HEK293 (cell line): ENCODE results near the gene RILP.

Experiments used
- CTCF ChIA-PET: fragments of 350-600 bp; formaldehyde crosslinking; extraction: SDS; loops from one replicate; lab custom pipeline; 2021; ENCODE audit warnings: antibody characterized with exemption; lab: Yijun Ruan, JAX
- POLR2A ChIA-PET: fragments of 300-600 bp; formaldehyde crosslinking; extraction: SDS; loops from one replicate; lab custom pipeline; 2020; ENCODE audit warnings: antibody characterized with exemption, inconsistent platforms; lab: Yijun Ruan, JAX
- H3K27ac ChIP-seq: fragments of 200-500 bp; sonication (Bioruptor generic); 2 replicates; pipeline ENCODE4 v1.5.1; 2014; ENCODE audit warnings: low read depth, low read length, control low read depth, inconsistent platforms; ENCODE audit errors: extremely low read depth
- H3K36me3 ChIP-seq, 2 experiments: fragments of 200-500 bp in 1 of 2; sonication (Bioruptor generic) in 1 of 2; 1 replicate in 1 of 2; 2 replicates in 1 of 2; pipeline ENCODE4 v1.5.1; 2014 to 2017; ENCODE audit warnings: inconsistent platforms in 2 of 2, low read length in 2 of 2; ENCODE audit not compliant: control insufficient read depth in 2 of 2, insufficient read depth in 1 of 2
- H3K4me1 ChIP-seq: fragments of 200-500 bp; sonication (Bioruptor generic); 2 replicates; pipeline ENCODE4 v1.5.1; 2014; ENCODE audit warnings: mild to moderate bottlenecking, low read length, inconsistent platforms; ENCODE audit not compliant: control insufficient read depth, insufficient read depth
- H3K4me3 ChIP-seq: 2 replicates; pipeline ENCODE4 v1.5.1; 2011; ENCODE audit warnings: low read depth, mild to moderate bottlenecking, control low read depth, low read length, moderate library complexity
- H3K9me3 ChIP-seq: fragments of 200-500 bp; sonication (Bioruptor generic); 2 replicates; pipeline ENCODE4 v1.5.1; 2014; ENCODE audit warnings: low read depth, low read length, inconsistent platforms; ENCODE audit not compliant: control insufficient read depth, insufficient read depth
- KLF8 ChIP-seq: fragments of 450-650 bp; formaldehyde crosslinking; IDR thresholded peaks from 2 replicates; pipeline ENCODE4 v1.5.1; 2016; ENCODE audit warnings: missing biosample characterization, missing genetic modification characterization
- MEIS1 ChIP-seq: sonication (generic); formaldehyde crosslinking; IDR thresholded peaks from 2 replicates; pipeline ENCODE4 v1.8.1; 2022; ENCODE audit warnings: missing genetic modification reagents, mild to moderate bottlenecking, borderline replicate concordance
- SETDB1 ChIP-seq: IDR thresholded peaks from one replicate; pipeline ENCODE4 v1.6.1; 2017; ENCODE audit warnings: mild to moderate bottlenecking, low read length, moderate library complexity, mixed read lengths; ENCODE audit not compliant: insufficient read length
- TRIM28 ChIP-seq: IDR thresholded peaks from 2 replicates; pipeline ENCODE4 v1.6.1; 2011; ENCODE audit warnings: low read length, control low read depth, borderline replicate concordance
- ZBTB48 ChIP-seq: fragments of 450-650 bp; formaldehyde crosslinking; IDR thresholded peaks from 2 replicates; pipeline ENCODE4 v1.5.1; 2016; ENCODE audit warnings: missing biosample characterization, missing genetic modification characterization
- ZEB2 ChIP-seq: fragments of 450-650 bp; formaldehyde crosslinking; IDR thresholded peaks from 2 replicates; pipeline ENCODE4 v1.5.1; 2016; ENCODE audit warnings: missing biosample characterization, missing genetic modification characterization
- ZFP37 ChIP-seq: fragments of 450-650 bp; formaldehyde crosslinking; IDR thresholded peaks from 2 replicates; pipeline ENCODE4 v1.5.1; 2016; ENCODE audit warnings: missing biosample characterization, missing genetic modification characterization
- ZIC2 ChIP-seq: fragments of 450-650 bp; formaldehyde crosslinking; IDR thresholded peaks from 2 replicates; pipeline ENCODE4 v1.5.1; 2016; ENCODE audit warnings: missing biosample characterization, missing genetic modification characterization
- ZNF133 ChIP-seq: fragments of 450-650 bp; formaldehyde crosslinking; IDR thresholded peaks from 2 replicates; pipeline ENCODE4 v1.5.1; 2016; ENCODE audit warnings: missing biosample characterization, missing genetic modification characterization
- ZNF23 ChIP-seq: fragments of 450-650 bp; formaldehyde crosslinking; IDR thresholded peaks from 2 replicates; pipeline ENCODE4 v1.5.1; 2016; ENCODE audit warnings: missing biosample characterization, missing genetic modification characterization, borderline replicate concordance
- ZNF239 ChIP-seq: fragments of 450-650 bp; formaldehyde crosslinking; IDR thresholded peaks from 2 replicates; pipeline ENCODE4 v1.5.1; 2016; ENCODE audit warnings: missing biosample characterization, missing genetic modification characterization
- ZNF24 ChIP-seq: fragments of 450-650 bp; formaldehyde crosslinking; IDR thresholded peaks from 2 replicates; pipeline ENCODE4 v1.5.1; 2016; ENCODE audit warnings: missing biosample characterization, missing genetic modification characterization
- ZNF426 ChIP-seq: fragments of 450-650 bp; formaldehyde crosslinking; IDR thresholded peaks from 2 replicates; pipeline ENCODE4 v1.5.1; 2017; ENCODE audit warnings: missing biosample characterization, missing genetic modification characterization, mild to moderate bottlenecking, inconsistent platforms, moderate library complexity
- ZNF473 ChIP-seq: fragments of 450-650 bp; formaldehyde crosslinking; IDR thresholded peaks from 2 replicates; pipeline ENCODE4 v1.5.1; 2017; ENCODE audit warnings: missing biosample characterization, missing genetic modification characterization
- ZNF48 ChIP-seq: fragments of 450-650 bp; formaldehyde crosslinking; IDR thresholded peaks from 2 replicates; pipeline ENCODE4 v1.5.1; 2016; ENCODE audit warnings: missing biosample characterization, missing genetic modification characterization
- ZNF518A ChIP-seq: fragments of 450-650 bp; formaldehyde crosslinking; conservative IDR thresholded peaks from 2 replicates; pipeline ENCODE4 v1.5.1; 2016; ENCODE audit warnings: low read depth, missing biosample characterization, missing genetic modification characterization
- ZNF555 ChIP-seq: fragments of 450-650 bp; formaldehyde crosslinking; conservative IDR thresholded peaks from 2 replicates; pipeline ENCODE4 v1.5.1; 2017; ENCODE audit warnings: missing biosample characterization, mild to moderate bottlenecking, missing genetic modification characterization, inconsistent platforms
- ZNF701 ChIP-seq: fragments of 450-650 bp; formaldehyde crosslinking; IDR thresholded peaks from 2 replicates; pipeline ENCODE4 v1.5.1; 2016; ENCODE audit warnings: missing biosample characterization, missing genetic modification characterization
- TF ChIP-seq, protein P1 (sequence below): fragments of 450-650 bp; formaldehyde crosslinking; IDR thresholded peaks from 2 replicates; pipeline ENCODE4 v1.5.1; 2016; ENCODE audit warnings: missing biosample characterization, missing genetic modification characterization, borderline replicate concordance
- TF ChIP-seq, protein P2 (sequence below): fragments of 450-650 bp; formaldehyde crosslinking; IDR thresholded peaks from 2 replicates; pipeline ENCODE4 v1.5.1; 2016; ENCODE audit warnings: missing biosample characterization, missing genetic modification characterization

The RILP gene

GRCh38 chr17:1604831-1605528 is 44.7 kb downstream of the RILP start:
- CTCF ChIA-PET, result no interaction called here
- no peaks in the 10 kb centered on the region for H3K4me1 ChIP-seq
- H3K9me3 ChIP-seq, result no peaks in the 10 kb centered on the region
- H3K36me3 ChIP-seq, result no peaks in the 10 kb centered on the region
- TF ChIP-seq ZNF701 (tag by site-specific recombination), result no peak
- TF ChIP-seq ZNF426 (tag by site-specific recombination), result no peak
- no peak for TF ChIP-seq ZNF23
- TF ChIP-seq ZFP37 (tag by site-specific recombination), result no peak
- TF ChIP-seq, protein P1, sequence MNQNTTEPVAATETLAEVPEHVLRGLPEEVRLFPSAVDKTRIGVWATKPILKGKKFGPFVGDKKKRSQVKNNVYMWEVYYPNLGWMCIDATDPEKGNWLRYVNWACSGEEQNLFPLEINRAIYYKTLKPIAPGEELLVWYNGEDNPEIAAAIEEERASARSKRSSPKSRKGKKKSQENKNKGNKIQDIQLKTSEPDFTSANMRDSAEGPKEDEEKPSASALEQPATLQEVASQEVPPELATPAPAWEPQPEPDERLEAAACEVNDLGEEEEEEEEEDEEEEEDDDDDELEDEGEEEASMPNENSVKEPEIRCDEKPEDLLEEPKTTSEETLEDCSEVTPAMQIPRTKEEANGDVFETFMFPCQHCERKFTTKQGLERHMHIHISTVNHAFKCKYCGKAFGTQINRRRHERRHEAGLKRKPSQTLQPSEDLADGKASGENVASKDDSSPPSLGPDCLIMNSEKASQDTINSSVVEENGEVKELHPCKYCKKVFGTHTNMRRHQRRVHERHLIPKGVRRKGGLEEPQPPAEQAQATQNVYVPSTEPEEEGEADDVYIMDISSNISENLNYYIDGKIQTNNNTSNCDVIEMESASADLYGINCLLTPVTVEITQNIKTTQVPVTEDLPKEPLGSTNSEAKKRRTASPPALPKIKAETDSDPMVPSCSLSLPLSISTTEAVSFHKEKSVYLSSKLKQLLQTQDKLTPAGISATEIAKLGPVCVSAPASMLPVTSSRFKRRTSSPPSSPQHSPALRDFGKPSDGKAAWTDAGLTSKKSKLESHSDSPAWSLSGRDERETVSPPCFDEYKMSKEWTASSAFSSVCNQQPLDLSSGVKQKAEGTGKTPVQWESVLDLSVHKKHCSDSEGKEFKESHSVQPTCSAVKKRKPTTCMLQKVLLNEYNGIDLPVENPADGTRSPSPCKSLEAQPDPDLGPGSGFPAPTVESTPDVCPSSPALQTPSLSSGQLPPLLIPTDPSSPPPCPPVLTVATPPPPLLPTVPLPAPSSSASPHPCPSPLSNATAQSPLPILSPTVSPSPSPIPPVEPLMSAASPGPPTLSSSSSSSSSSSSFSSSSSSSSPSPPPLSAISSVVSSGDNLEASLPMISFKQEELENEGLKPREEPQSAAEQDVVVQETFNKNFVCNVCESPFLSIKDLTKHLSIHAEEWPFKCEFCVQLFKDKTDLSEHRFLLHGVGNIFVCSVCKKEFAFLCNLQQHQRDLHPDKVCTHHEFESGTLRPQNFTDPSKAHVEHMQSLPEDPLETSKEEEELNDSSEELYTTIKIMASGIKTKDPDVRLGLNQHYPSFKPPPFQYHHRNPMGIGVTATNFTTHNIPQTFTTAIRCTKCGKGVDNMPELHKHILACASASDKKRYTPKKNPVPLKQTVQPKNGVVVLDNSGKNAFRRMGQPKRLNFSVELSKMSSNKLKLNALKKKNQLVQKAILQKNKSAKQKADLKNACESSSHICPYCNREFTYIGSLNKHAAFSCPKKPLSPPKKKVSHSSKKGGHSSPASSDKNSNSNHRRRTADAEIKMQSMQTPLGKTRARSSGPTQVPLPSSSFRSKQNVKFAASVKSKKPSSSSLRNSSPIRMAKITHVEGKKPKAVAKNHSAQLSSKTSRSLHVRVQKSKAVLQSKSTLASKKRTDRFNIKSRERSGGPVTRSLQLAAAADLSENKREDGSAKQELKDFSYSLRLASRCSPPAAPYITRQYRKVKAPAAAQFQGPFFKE, result no peak
- no peak for TF ChIP-seq ZEB2 (tag by site-specific recombination)
- no peak for TF ChIP-seq ZBTB48 (tag by site-specific recombination)
- TF ChIP-seq, protein P2, sequence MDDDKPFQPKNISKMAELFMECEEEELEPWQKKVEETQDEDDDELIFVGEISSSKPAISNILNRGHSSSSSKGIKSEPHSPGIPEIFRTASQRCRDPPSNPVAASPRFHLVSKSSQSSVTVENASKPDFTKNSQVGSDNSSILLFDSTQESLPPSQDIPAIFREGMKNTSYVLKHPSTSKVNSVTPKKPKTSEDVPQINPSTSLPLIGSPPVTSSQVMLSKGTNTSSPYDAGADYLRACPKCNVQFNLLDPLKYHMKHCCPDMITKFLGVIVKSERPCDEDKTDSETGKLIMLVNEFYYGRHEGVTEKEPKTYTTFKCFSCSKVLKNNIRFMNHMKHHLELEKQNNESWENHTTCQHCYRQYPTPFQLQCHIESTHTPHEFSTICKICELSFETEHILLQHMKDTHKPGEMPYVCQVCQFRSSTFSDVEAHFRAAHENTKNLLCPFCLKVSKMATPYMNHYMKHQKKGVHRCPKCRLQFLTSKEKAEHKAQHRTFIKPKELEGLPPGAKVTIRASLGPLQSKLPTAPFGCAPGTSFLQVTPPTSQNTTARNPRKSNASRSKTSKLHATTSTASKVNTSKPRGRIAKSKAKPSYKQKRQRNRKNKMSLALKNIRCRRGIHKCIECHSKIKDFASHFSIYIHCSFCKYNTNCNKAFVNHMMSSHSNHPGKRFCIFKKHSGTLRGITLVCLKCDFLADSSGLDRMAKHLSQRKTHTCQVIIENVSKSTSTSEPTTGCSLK (tag by site-specific recombination), result no peak
- TF ChIP-seq ZNF133 (tag by site-specific recombination), result no peak
- no peak for TF ChIP-seq MEIS1 (CRISPR knock-in tag)
- TF ChIP-seq ZNF48 (tag by site-specific recombination), result no peak
- TF ChIP-seq KLF8 (tag by site-specific recombination), result no peak
- POLR2A ChIA-PET, result no interaction called here
- H3K27ac ChIP-seq, result no peak overlapping the region
- H3K4me3 ChIP-seq, result no peak overlapping the region

DNA sequence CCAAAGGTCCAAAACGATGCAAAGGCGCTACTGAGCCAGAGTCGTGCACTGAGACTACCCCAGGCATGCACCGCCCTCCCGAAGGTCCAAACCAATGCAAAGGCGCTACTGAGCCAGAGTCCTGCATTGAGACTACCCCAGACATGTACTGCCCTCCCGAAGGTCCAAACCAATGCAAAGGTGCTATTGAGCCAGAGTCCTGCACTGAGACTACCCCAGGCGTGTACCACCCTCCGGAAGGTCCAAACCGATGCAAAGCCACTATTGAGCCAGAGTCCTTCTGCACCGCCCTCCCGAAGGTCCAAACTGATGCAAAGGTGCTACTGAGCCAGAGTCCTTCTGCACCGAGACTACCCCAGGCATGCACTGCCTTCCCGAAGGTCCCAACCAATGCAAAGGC is 48.1 kb downstream of the RILP start:
- ChIA-PET CTCF (no interaction called here), POLR2A (no interaction called here)
- Histone ChIP-seq H3K4me1 (no peaks in the 10 kb centered on the region), H3K27ac (no peak overlapping the region), H3K36me3 (no peaks in the 10 kb centered on the region), H3K9me3 (no peaks in the 10 kb centered on the region), H3K4me3 (no peak overlapping the region)
- no peak for TF ChIP-seq ZIC2 (tag by site-specific recombination)
- no peak for TF ChIP-seq ZNF555 (tag by site-specific recombination)
- TF ChIP-seq TRIM28, result peak; percentile 42; the same call in 1 of the 2 replicates
- no peak for TF ChIP-seq ZNF518A (tag by site-specific recombination)
- TF ChIP-seq ZNF48 (tag by site-specific recombination), result no peak
- TF ChIP-seq SETDB1, result peak; percentile 96
- TF ChIP-seq ZNF239 (tag by site-specific recombination), result no peak
- no peak for TF ChIP-seq ZNF24
- TF ChIP-seq ZNF473 (tag by site-specific recombination), result no peak
